Gastrocnemius medialis (tissue), 4 donors: ENCODE results near the gene SEMA3C.

Experiments used
- POLR2A ChIP-seq, 2 donors: fragments of 450-650 bp; IDR thresholded peaks; one replicate each; pipeline ENCODE4 v1.6.1; 2017; ENCODE audit warnings: antibody characterized with exemption in 2 of 2, mild to moderate bottlenecking in 2 of 2, moderate library complexity in 2 of 2
- TF ChIP-seq, protein P1 (sequence below), 5 experiments: fragments of 450-650 bp in 3 of 5; fragments of 200-600 bp in 2 of 5; sonication (generic) in 2 of 5; IDR thresholded peaks in 4 of 5; conservative IDR thresholded peaks in 1 of 5; 1 replicate in 4 of 5; 2 replicates in 1 of 5; pipeline ENCODE4 v1.5.1; 2016 to 2019; ENCODE audit warnings: antibody characterized with exemption in 5 of 5, mild to moderate bottlenecking in 3 of 5, moderate library complexity in 3 of 5

DNA sequence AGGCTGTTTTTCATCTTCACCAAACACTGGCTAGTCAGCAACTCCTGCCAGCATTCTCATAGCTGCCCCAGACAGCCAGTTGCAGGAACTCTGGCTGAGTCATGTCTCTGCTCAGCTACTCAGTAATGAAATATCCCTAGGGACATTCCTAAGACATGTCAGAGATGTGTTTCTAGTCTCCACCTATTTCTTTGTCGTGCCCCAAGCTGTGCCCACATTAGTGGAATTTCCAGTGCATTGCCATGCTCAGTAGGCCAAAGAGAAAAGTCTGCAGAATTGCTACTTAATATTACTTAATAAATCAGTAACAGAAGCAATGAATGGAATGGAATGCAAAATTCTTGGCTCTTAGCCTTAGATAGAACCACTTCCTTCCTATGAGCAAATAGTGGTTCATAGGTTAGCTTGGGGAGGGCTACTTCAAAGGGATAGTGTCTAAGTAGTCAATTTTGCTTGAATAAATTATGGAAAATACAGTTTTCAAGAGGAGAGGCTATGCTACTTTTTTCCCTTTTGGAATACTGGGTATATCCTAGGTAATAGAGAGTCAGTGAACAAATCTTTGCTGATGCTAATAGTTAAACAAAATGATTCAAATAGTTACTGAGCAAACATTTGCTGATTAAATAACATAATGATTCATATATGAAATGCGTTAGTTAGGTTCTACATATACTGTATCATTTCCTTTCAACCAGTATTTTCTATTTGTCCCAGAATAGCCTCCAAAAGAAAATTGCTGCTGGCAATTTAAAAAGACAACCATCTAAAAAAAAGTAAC lies 23.6 kb upstream of the SEMA3C start:
- TF ChIP-seq, protein P1, sequence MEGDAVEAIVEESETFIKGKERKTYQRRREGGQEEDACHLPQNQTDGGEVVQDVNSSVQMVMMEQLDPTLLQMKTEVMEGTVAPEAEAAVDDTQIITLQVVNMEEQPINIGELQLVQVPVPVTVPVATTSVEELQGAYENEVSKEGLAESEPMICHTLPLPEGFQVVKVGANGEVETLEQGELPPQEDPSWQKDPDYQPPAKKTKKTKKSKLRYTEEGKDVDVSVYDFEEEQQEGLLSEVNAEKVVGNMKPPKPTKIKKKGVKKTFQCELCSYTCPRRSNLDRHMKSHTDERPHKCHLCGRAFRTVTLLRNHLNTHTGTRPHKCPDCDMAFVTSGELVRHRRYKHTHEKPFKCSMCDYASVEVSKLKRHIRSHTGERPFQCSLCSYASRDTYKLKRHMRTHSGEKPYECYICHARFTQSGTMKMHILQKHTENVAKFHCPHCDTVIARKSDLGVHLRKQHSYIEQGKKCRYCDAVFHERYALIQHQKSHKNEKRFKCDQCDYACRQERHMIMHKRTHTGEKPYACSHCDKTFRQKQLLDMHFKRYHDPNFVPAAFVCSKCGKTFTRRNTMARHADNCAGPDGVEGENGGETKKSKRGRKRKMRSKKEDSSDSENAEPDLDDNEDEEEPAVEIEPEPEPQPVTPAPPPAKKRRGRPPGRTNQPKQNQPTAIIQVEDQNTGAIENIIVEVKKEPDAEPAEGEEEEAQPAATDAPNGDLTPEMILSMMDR (IDR thresholded peaks at IDR 0.05 in 4 of 5, conservative IDR thresholded peaks at IDR 0.05 in 1 of 5) = no peak
- no peak for TF ChIP-seq POLR2A (IDR thresholded peaks at IDR 0.05)
